Measurements from ENCODE around the gene NELL1. TPM values are rescaled to one million over a fixed set of nuclear protein-coding genes. Genes with fewer than 3 reads are reported as not detected.

NELL1 gene
- total and polyA plus RNA-seq, 2 donors (not counting 1 experiment from before 2014, with no cell fraction given): not detected

DNA sequence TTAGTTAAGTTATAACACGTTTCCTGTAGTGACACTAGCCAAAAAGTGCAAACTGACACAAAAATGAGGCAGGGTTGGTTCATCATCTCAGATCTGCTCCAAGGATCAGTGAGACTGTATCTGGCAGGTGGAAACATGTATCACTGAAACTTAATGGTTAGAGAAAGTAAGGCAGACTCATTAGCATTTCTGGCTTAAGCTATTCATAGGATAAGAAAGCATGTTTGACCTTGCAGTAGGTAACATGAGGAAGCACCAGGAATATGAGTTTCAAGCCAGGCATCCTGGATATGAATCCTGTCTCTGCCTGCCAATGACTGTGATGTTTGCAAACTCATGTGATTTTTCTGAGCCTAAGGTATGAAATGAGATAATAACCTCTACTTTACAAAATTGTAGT lies 732.1 kb downstream of the NELL1 start:
- Histone ChIP-seq H4K20me1 (ENCODE audit: control insufficient read depth, extremely low read depth, insufficient read depth, low read length) (no peaks in the 10 kb centered on the region), H3K4me3 (replicated peaks in 1 of 4; ENCODE audit: control extremely low read depth in 1 of 4, insufficient read depth in 1 of 4, low read depth in 3 of 4, low read length in 4 of 4) (no peak overlapping the region), H3K4me2 (ENCODE audit: extremely low read depth, insufficient read depth, low read length) (no peak overlapping the region), H3K27me3 (ENCODE audit: control insufficient read depth, insufficient read depth, low read length) (no peaks in the 10 kb centered on the region), H2AFZ (ENCODE audit: low read length) (no peak overlapping the region), H3K79me2 (ENCODE audit: control insufficient read depth, insufficient read depth, low read length) (no peaks in the 10 kb centered on the region), H3K9me3 (ENCODE audit: control insufficient read depth, insufficient read depth, low read depth, low read length) (no peaks in the 10 kb centered on the region), H3K36me3 (ENCODE audit: control insufficient read depth, insufficient read depth, low read length) (no peaks in the 10 kb centered on the region), H3K9ac (ENCODE audit: insufficient read depth, low read length) (no peak overlapping the region), H3K4me1 (ENCODE audit: control insufficient read depth, extremely low read depth, insufficient read depth, low read length) (no peaks in the 10 kb centered on the region), H3K27ac (ENCODE audit: insufficient read depth, low read length) (no peak overlapping the region)
- TF ChIP-seq CTCF (conservative IDR thresholded peaks at IDR 0.05 in 1 of 2, IDR thresholded peaks at IDR 0.05 in 1 of 2; ENCODE audit: low read depth in 1 of 2, low read length in 2 of 2) (no peak), EZH2 (IDR thresholded peaks at IDR 0.05; ENCODE audit: low read length, missing control alignments) (no peak)
- DNase-seq (ENCODE audit: low read depth in 2 of 2): no peak

- H3K36me3 ChIP-seq (ENCODE audit: control insufficient read depth, insufficient read depth, low read length): no peaks in the 10 kb centered on the region
- H2AFZ ChIP-seq (ENCODE audit: low read length): no peak overlapping the region
- H3K27me3 ChIP-seq (ENCODE audit: control insufficient read depth, insufficient read depth, low read length): no peaks in the 10 kb centered on the region
- H3K4me3 ChIP-seq (replicated peaks in 1 of 4; ENCODE audit: control extremely low read depth in 1 of 4, insufficient read depth in 1 of 4, low read depth in 3 of 4, low read length in 4 of 4): no peak overlapping the region
- no peak overlapping the region for H3K4me2 ChIP-seq (ENCODE audit: extremely low read depth, insufficient read depth, low read length)
- no peaks in the 10 kb centered on the region for H3K79me2 ChIP-seq (ENCODE audit: control insufficient read depth, insufficient read depth, low read length)
- H4K20me1 ChIP-seq (ENCODE audit: control insufficient read depth, extremely low read depth, insufficient read depth, low read length): no peaks in the 10 kb centered on the region
- H3K27ac ChIP-seq (ENCODE audit: insufficient read depth, low read length): no peak overlapping the region
- TF ChIP-seq CTCF (conservative IDR thresholded peaks at IDR 0.05 in 1 of 2, IDR thresholded peaks at IDR 0.05 in 1 of 2; ENCODE audit: low read depth in 1 of 2, low read length in 2 of 2) (no peak), EZH2 (IDR thresholded peaks at IDR 0.05; ENCODE audit: low read length, missing control alignments) (no peak)
- H3K9ac ChIP-seq (ENCODE audit: insufficient read depth, low read length): no peak overlapping the region
- H3K9me3 ChIP-seq (ENCODE audit: control insufficient read depth, insufficient read depth, low read depth, low read length): no peaks in the 10 kb centered on the region
- no peak for DNase-seq (ENCODE audit: low read depth in 2 of 2)
- H3K4me1 ChIP-seq (ENCODE audit: control insufficient read depth, extremely low read depth, insufficient read depth, low read length): no peaks in the 10 kb centered on the region
Measured at GRCh38 chr11:21402274-21402673, 732.9 kb downstream of the NELL1 start.

DNA sequence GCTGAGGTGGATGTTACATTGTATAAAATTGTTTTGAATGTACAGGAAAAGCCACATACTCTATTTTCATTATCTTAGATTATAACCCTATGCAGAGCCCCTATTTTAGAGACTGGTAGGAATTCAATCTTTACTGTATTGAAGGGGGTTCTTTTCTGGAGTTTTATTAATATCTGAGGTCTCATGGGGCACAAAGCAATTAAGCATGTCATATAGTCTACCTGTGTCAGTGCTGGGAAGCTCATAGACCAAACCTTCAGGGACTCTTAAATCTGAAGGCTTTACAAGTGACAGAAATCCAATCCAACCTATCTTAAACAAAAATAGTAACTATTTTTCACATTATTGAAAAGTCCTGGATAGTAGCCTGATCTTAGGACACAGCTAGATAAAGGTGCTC lies 733.7 kb downstream of the NELL1 start:
- Histone ChIP-seq H3K4me2 (ENCODE audit: extremely low read depth, insufficient read depth, low read length) (no peak overlapping the region), H3K36me3 (ENCODE audit: control insufficient read depth, insufficient read depth, low read length) (no peaks in the 10 kb centered on the region), H3K4me1 (ENCODE audit: control insufficient read depth, extremely low read depth, insufficient read depth, low read length) (no peaks in the 10 kb centered on the region), H3K27me3 (ENCODE audit: control insufficient read depth, insufficient read depth, low read length) (no peaks in the 10 kb centered on the region), H2AFZ (ENCODE audit: low read length) (no peak overlapping the region), H3K27ac (ENCODE audit: insufficient read depth, low read length) (no peak overlapping the region), H3K9me3 (ENCODE audit: control insufficient read depth, insufficient read depth, low read depth, low read length) (no peaks in the 10 kb centered on the region), H3K79me2 (ENCODE audit: control insufficient read depth, insufficient read depth, low read length) (no peaks in the 10 kb centered on the region), H3K4me3 (replicated peaks in 1 of 4; ENCODE audit: control extremely low read depth in 1 of 4, insufficient read depth in 1 of 4, low read depth in 3 of 4, low read length in 4 of 4) (no peak overlapping the region), H3K9ac (ENCODE audit: insufficient read depth, low read length) (no peak overlapping the region), H4K20me1 (ENCODE audit: control insufficient read depth, extremely low read depth, insufficient read depth, low read length) (no peaks in the 10 kb centered on the region)
- TF ChIP-seq CTCF (conservative IDR thresholded peaks at IDR 0.05 in 1 of 2, IDR thresholded peaks at IDR 0.05 in 1 of 2; ENCODE audit: low read depth in 1 of 2, low read length in 2 of 2) (no peak), EZH2 (IDR thresholded peaks at IDR 0.05; ENCODE audit: low read length, missing control alignments) (no peak)
- no peak for DNase-seq (ENCODE audit: low read depth in 2 of 2)
